Measurements from ENCODE around the gene IGF2R.
"Not testable (repeated sequence)": the region's sequence is repeated elsewhere in the genome, so short reads cannot be mapped to it uniquely, and the experiment has no call there.

IGF2R gene

GRCh38 chr6:160122744-160123143 lies 153.9 kb downstream of the IGF2R start:
- Histone ChIP-seq H2AFZ (ENCODE audit: low read depth, low read length) (no peak overlapping the region), H3K9me3 (ENCODE audit: low read length) (peaks cover 6% of the 10 kb centered on the region), H3K4me1 (ENCODE audit: insufficient read depth, low read length) (peaks cover 16% of the 10 kb centered on the region), H3K36me3 (ENCODE audit: insufficient read depth, low read length) (no peaks in the 10 kb centered on the region), H3K4me3 (ENCODE audit: low read length) (no peak overlapping the region), H3K27me3 (ENCODE audit: insufficient read depth, low read length) (no peaks in the 10 kb centered on the region)

GRCh38 chr6:160124007-160124406 lies 155.1 kb downstream of the IGF2R start:
- Histone ChIP-seq H3K27me3 (ENCODE audit: insufficient read depth, low read length) (no peaks in the 10 kb centered on the region), H2AFZ (ENCODE audit: low read depth, low read length) (no peak overlapping the region), H3K9me3 (ENCODE audit: low read length) (no peaks in the 10 kb centered on the region), H3K36me3 (ENCODE audit: insufficient read depth, low read length) (no peaks in the 10 kb centered on the region), H3K4me3 (ENCODE audit: low read length) (no peak overlapping the region), H3K4me1 (ENCODE audit: insufficient read depth, low read length) (peaks cover 13% of the 10 kb centered on the region)

- Histone ChIP-seq H3K27me3 (ENCODE audit: insufficient read depth, low read length) (no peaks in the 10 kb centered on the region), H3K9me3 (ENCODE audit: low read length) (no peaks in the 10 kb centered on the region), H2AFZ (ENCODE audit: low read depth, low read length) (no peak overlapping the region), H3K36me3 (ENCODE audit: insufficient read depth, low read length) (no peaks in the 10 kb centered on the region), H3K4me3 (ENCODE audit: low read length) (no peak overlapping the region), H3K4me1 (ENCODE audit: insufficient read depth, low read length) (peaks cover 7% of the 10 kb centered on the region)
These were observed 155.7 kb downstream of the IGF2R start for GRCh38 chr6:160124605-160125004.

- H2AFZ ChIP-seq (ENCODE audit: low read depth, low read length); H3K9me3 ChIP-seq (ENCODE audit: low read length); H3K27me3 ChIP-seq (ENCODE audit: insufficient read depth, low read length); H3K4me3 ChIP-seq (ENCODE audit: low read length); H3K4me1 ChIP-seq (ENCODE audit: insufficient read depth, low read length); H3K36me3 ChIP-seq (ENCODE audit: insufficient read depth, low read length): not testable (repeated sequence)
These were observed 156.2 kb downstream of the IGF2R start for GRCh38 chr6:160125105-160125504.

- no peaks in the 10 kb centered on the region for H3K9me3 ChIP-seq (ENCODE audit: low read length)
- no peaks in the 10 kb centered on the region for H3K27me3 ChIP-seq (ENCODE audit: insufficient read depth, low read length)
- no peaks in the 10 kb centered on the region for H3K36me3 ChIP-seq (ENCODE audit: insufficient read depth, low read length)
- no peak overlapping the region for H2AFZ ChIP-seq (ENCODE audit: low read depth, low read length)
- H3K4me1 ChIP-seq (ENCODE audit: insufficient read depth, low read length), result no peaks in the 10 kb centered on the region
- H3K4me3 ChIP-seq (ENCODE audit: low read length), result no peak overlapping the region
These were observed 158.6 kb downstream of the IGF2R start for GRCh38 chr6:160127270-160128124.

GRCh38 chr6:160128125-160128683 lies 159.3 kb downstream of the IGF2R start:
- H3K4me3 ChIP-seq (ENCODE audit: low read length), result no peak overlapping the region
- no peaks in the 10 kb centered on the region for H3K4me1 ChIP-seq (ENCODE audit: insufficient read depth, low read length)
- no peaks in the 10 kb centered on the region for H3K27me3 ChIP-seq (ENCODE audit: insufficient read depth, low read length)

GRCh38 chr6:160128879-160129516 lies 160.1 kb downstream of the IGF2R start:
- H2AFZ ChIP-seq (ENCODE audit: low read depth, low read length), result no peak overlapping the region
- no peaks in the 10 kb centered on the region for H3K36me3 ChIP-seq (ENCODE audit: insufficient read depth, low read length)
- H3K27me3 ChIP-seq (ENCODE audit: insufficient read depth, low read length), result no peaks in the 10 kb centered on the region
- H3K9me3 ChIP-seq (ENCODE audit: low read length), result no peaks in the 10 kb centered on the region
- no peak overlapping the region for H3K4me3 ChIP-seq (ENCODE audit: low read length)
- H3K4me1 ChIP-seq (ENCODE audit: insufficient read depth, low read length), result no peaks in the 10 kb centered on the region

More at GRCh38 chr6:160128125-160128683, 159.3 kb downstream of the IGF2R start:
- Histone ChIP-seq H3K9me3 (ENCODE audit: low read length) (no peaks in the 10 kb centered on the region), H3K36me3 (ENCODE audit: insufficient read depth, low read length) (no peaks in the 10 kb centered on the region), H2AFZ (ENCODE audit: low read depth, low read length) (no peak overlapping the region)

GRCh38 chr6:160129881-160130615 lies 161.2 kb downstream of the IGF2R start:
- Histone ChIP-seq H3K9me3 (ENCODE audit: low read length) (no peaks in the 10 kb centered on the region), H2AFZ (ENCODE audit: low read depth, low read length) (no peak overlapping the region), H3K4me3 (ENCODE audit: low read length) (no peak overlapping the region), H3K36me3 (ENCODE audit: insufficient read depth, low read length) (no peaks in the 10 kb centered on the region), H3K27me3 (ENCODE audit: insufficient read depth, low read length) (no peaks in the 10 kb centered on the region), H3K4me1 (ENCODE audit: insufficient read depth, low read length) (no peaks in the 10 kb centered on the region)

- H3K36me3 ChIP-seq (ENCODE audit: insufficient read depth, low read length), result no peaks in the 10 kb centered on the region
- no peaks in the 10 kb centered on the region for H3K27me3 ChIP-seq (ENCODE audit: insufficient read depth, low read length)
- H3K4me3 ChIP-seq (ENCODE audit: low read length), result no peak overlapping the region
- no peaks in the 10 kb centered on the region for H3K9me3 ChIP-seq (ENCODE audit: low read length)
- H2AFZ ChIP-seq (ENCODE audit: low read depth, low read length), result no peak overlapping the region
- H3K4me1 ChIP-seq (ENCODE audit: insufficient read depth, low read length), result no peaks in the 10 kb centered on the region
These were observed 162.0 kb downstream of the IGF2R start for GRCh38 chr6:160130729-160131484.

- Histone ChIP-seq H3K36me3 (ENCODE audit: insufficient read depth, low read length) (no peaks in the 10 kb centered on the region), H3K4me3 (ENCODE audit: low read length) (no peak overlapping the region), H2AFZ (ENCODE audit: low read depth, low read length) (no peak overlapping the region), H3K27me3 (ENCODE audit: insufficient read depth, low read length) (no peaks in the 10 kb centered on the region), H3K9me3 (ENCODE audit: low read length) (no peaks in the 10 kb centered on the region), H3K4me1 (ENCODE audit: insufficient read depth, low read length) (no peaks in the 10 kb centered on the region)
These were observed 162.9 kb downstream of the IGF2R start for GRCh38 chr6:160131636-160132296.

GRCh38 chr6:160132297-160132637 lies 163.4 kb downstream of the IGF2R start:
- H2AFZ ChIP-seq (ENCODE audit: low read depth, low read length), result no peak overlapping the region
- H3K9me3 ChIP-seq (ENCODE audit: low read length), result no peaks in the 10 kb centered on the region
- peaks cover under 1% of the 10 kb centered on the region for H3K4me1 ChIP-seq (ENCODE audit: insufficient read depth, low read length)
- H3K36me3 ChIP-seq (ENCODE audit: insufficient read depth, low read length), result no peaks in the 10 kb centered on the region
- no peak overlapping the region for H3K4me3 ChIP-seq (ENCODE audit: low read length)
- no peaks in the 10 kb centered on the region for H3K27me3 ChIP-seq (ENCODE audit: insufficient read depth, low read length)

- H2AFZ ChIP-seq (ENCODE audit: low read depth, low read length), result no peak overlapping the region
- H3K9me3 ChIP-seq (ENCODE audit: low read length), result no peaks in the 10 kb centered on the region
- no peak overlapping the region for H3K4me3 ChIP-seq (ENCODE audit: low read length)
- H3K4me1 ChIP-seq (ENCODE audit: insufficient read depth, low read length), result peaks cover 2% of the 10 kb centered on the region
- H3K27me3 ChIP-seq (ENCODE audit: insufficient read depth, low read length), result no peaks in the 10 kb centered on the region
- no peaks in the 10 kb centered on the region for H3K36me3 ChIP-seq (ENCODE audit: insufficient read depth, low read length)
These were observed 164.0 kb downstream of the IGF2R start for GRCh38 chr6:160132776-160133338.
